Fibroblast of peridontal ligament (primary cell): Measurements from ENCODE around the gene IPMK.

Experiments used
- DNase-seq: peaks from one replicate; pipeline ENCODE4 v3.0.0-alpha.2; 2010; ENCODE audit errors: extremely low read depth

The IPMK gene

DNA sequence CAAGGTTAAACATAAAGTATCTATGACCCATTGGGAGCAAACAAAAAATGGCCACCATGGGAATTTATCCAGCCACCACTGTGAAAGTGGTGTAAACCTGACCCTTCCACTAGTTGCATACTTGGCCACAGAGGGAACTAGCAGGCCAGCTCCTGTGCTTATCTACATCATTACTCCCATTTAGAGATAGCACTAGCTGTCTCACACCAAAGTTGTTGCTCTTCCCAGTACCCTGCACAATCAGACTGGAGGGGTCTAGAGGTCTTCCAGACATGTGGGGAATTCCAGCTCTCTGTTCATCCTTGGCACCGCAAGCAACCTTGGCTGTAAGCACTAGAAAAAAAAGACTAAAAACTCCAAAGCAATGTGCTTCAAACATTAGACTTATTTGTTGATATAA, 113.9 kb downstream of the IPMK start:
- DNase-seq: no peak

GRCh38 chr10:58152673-58153263, 114.9 kb downstream of the IPMK start:
- peak; percentile 74 for DNase-seq

GRCh38 chr10:58150290-58150689, 117.4 kb downstream of the IPMK start:
- DNase-seq: no peak

GRCh38 chr10:58143944-58144343, 123.8 kb downstream of the IPMK start:
- no peak for DNase-seq
